Activated naive CD4-positive, alpha-beta T cell treated with anti-CD3 and anti-CD28 coated beads, Interleukin-2, amount 50 U/mL, for 24 hours (primary cell): ENCODE measurements around the gene MRPL20.
"Not testable (repeated sequence)": the region's sequence is repeated elsewhere in the genome, so short reads cannot be mapped to it uniquely, and the experiment has no call there.

Experiments
- H3K27ac Mint-ChIP-seq: one replicate; pipeline ENCODE4 v1.8.0; 2021; ENCODE audit warnings: mild to moderate bottlenecking, mixed read lengths
- H3K27me3 Mint-ChIP-seq: one replicate; pipeline ENCODE4 v1.8.0; 2021; ENCODE audit warnings: mixed read lengths
- H3K36me3 Mint-ChIP-seq: one replicate; pipeline ENCODE4 v1.8.0; 2021; ENCODE audit warnings: mixed read lengths
- H3K4me1 Mint-ChIP-seq: one replicate; pipeline ENCODE4 v1.8.0; 2021; ENCODE audit warnings: mixed read lengths
- H3K4me3 Mint-ChIP-seq: one replicate; pipeline ENCODE4 v1.8.0; 2021; ENCODE audit warnings: mild to moderate bottlenecking, mixed read lengths
- H3K9me3 Mint-ChIP-seq: one replicate; pipeline ENCODE4 v1.8.0; 2021; ENCODE audit warnings: mixed read lengths

MRPL20 gene

GRCh38 chr1:1432274-1432950, 25.3 kb upstream of the MRPL20 start:
- peaks cover 17% of the 10 kb centered on the region for H3K27me3 Mint-ChIP-seq

GRCh38 chr1:1431845-1432273, 24.8 kb upstream of the MRPL20 start:
- H3K9me3 Mint-ChIP-seq: no peaks in the 10 kb centered on the region
- H3K27ac Mint-ChIP-seq: no peak overlapping the region
- peaks cover 17% of the 10 kb centered on the region for H3K27me3 Mint-ChIP-seq
- no peaks in the 10 kb centered on the region for H3K36me3 Mint-ChIP-seq
- H3K4me3 Mint-ChIP-seq: no peak overlapping the region
- H3K4me1 Mint-ChIP-seq: peaks cover 11% of the 10 kb centered on the region

More at GRCh38 chr1:1432274-1432950, 25.3 kb upstream of the MRPL20 start:
- peaks cover 11% of the 10 kb centered on the region for H3K4me1 Mint-ChIP-seq
- no peak overlapping the region for H3K27ac Mint-ChIP-seq
- no peak overlapping the region for H3K4me3 Mint-ChIP-seq
- H3K36me3 Mint-ChIP-seq: no peaks in the 10 kb centered on the region
- no peaks in the 10 kb centered on the region for H3K9me3 Mint-ChIP-seq

GRCh38 chr1:1430992-1431844, 24.1 kb upstream of the MRPL20 start:
- H3K27ac Mint-ChIP-seq: no peak overlapping the region
- H3K36me3 Mint-ChIP-seq: no peaks in the 10 kb centered on the region
- peaks cover 14% of the 10 kb centered on the region for H3K27me3 Mint-ChIP-seq
- H3K4me3 Mint-ChIP-seq: no peak overlapping the region
- H3K9me3 Mint-ChIP-seq: no peaks in the 10 kb centered on the region
- peaks cover 11% of the 10 kb centered on the region for H3K4me1 Mint-ChIP-seq

- no peaks in the 10 kb centered on the region for H3K36me3 Mint-ChIP-seq
Measured at GRCh38 chr1:1430114-1430982, 23.3 kb upstream of the MRPL20 start.

GRCh38 chr1:1429671-1430073, 22.6 kb upstream of the MRPL20 start:
- Mint-ChIP-seq H3K27me3 (peaks cover 9% of the 10 kb centered on the region), H3K4me3 (no peak overlapping the region), H3K27ac (peak overlapping the region; percentile 17), H3K36me3 (no peaks in the 10 kb centered on the region), H3K4me1 (peaks cover 8% of the 10 kb centered on the region), H3K9me3 (no peaks in the 10 kb centered on the region)

More at GRCh38 chr1:1430114-1430982, 23.3 kb upstream of the MRPL20 start:
- Mint-ChIP-seq H3K4me3 (no peak overlapping the region), H3K4me1 (peaks cover 11% of the 10 kb centered on the region), H3K9me3 (no peaks in the 10 kb centered on the region), H3K27me3 (peaks cover 13% of the 10 kb centered on the region), H3K27ac (no peak overlapping the region)

GRCh38 chr1:1428967-1429366, 21.9 kb upstream of the MRPL20 start:
- H3K4me3 Mint-ChIP-seq: not testable (repeated sequence)

GRCh38 chr1:1428174-1428573, 21.1 kb upstream of the MRPL20 start:
- Mint-ChIP-seq H3K27me3 (peaks cover 9% of the 10 kb centered on the region), H3K4me3 (peak overlapping the region; percentile 49), H3K27ac (no peak overlapping the region), H3K36me3 (no peaks in the 10 kb centered on the region), H3K4me1 (peaks cover 4% of the 10 kb centered on the region), H3K9me3 (no peaks in the 10 kb centered on the region)

More at GRCh38 chr1:1428967-1429366, 21.9 kb upstream of the MRPL20 start:
- not testable (repeated sequence) for H3K27me3 Mint-ChIP-seq, H3K36me3 Mint-ChIP-seq, H3K27ac Mint-ChIP-seq, H3K4me1 Mint-ChIP-seq, H3K9me3 Mint-ChIP-seq

GRCh38 chr1:1427820-1428148, 20.7 kb upstream of the MRPL20 start:
- Mint-ChIP-seq H3K4me1 (peaks cover 4% of the 10 kb centered on the region), H3K9me3 (no peaks in the 10 kb centered on the region)

GRCh38 chr1:1427106-1427819, 20.2 kb upstream of the MRPL20 start:
- peaks cover 4% of the 10 kb centered on the region for H3K4me1 Mint-ChIP-seq
- H3K27me3 Mint-ChIP-seq: peaks cover 12% of the 10 kb centered on the region
- H3K36me3 Mint-ChIP-seq: no peaks in the 10 kb centered on the region
- H3K27ac Mint-ChIP-seq: no peak overlapping the region
- H3K9me3 Mint-ChIP-seq: no peaks in the 10 kb centered on the region
- no peak overlapping the region for H3K4me3 Mint-ChIP-seq

More at GRCh38 chr1:1427820-1428148, 20.7 kb upstream of the MRPL20 start:
- H3K4me3 Mint-ChIP-seq: no peak overlapping the region
- no peak overlapping the region for H3K27ac Mint-ChIP-seq
- no peaks in the 10 kb centered on the region for H3K36me3 Mint-ChIP-seq
- H3K27me3 Mint-ChIP-seq: peaks cover 12% of the 10 kb centered on the region

- H3K36me3 Mint-ChIP-seq: no peaks in the 10 kb centered on the region
- no peak overlapping the region for H3K27ac Mint-ChIP-seq
- H3K27me3 Mint-ChIP-seq: peaks cover 12% of the 10 kb centered on the region
- no peaks in the 10 kb centered on the region for H3K9me3 Mint-ChIP-seq
- peaks cover 4% of the 10 kb centered on the region for H3K4me1 Mint-ChIP-seq
- no peak overlapping the region for H3K4me3 Mint-ChIP-seq
Measured at GRCh38 chr1:1426496-1427105, 19.5 kb upstream of the MRPL20 start.

GRCh38 chr1:1425753-1426495, 18.8 kb upstream of the MRPL20 start:
- H3K36me3 Mint-ChIP-seq: no peaks in the 10 kb centered on the region
- H3K27ac Mint-ChIP-seq: no peak overlapping the region
- H3K9me3 Mint-ChIP-seq: no peaks in the 10 kb centered on the region
- peaks cover 4% of the 10 kb centered on the region for H3K4me1 Mint-ChIP-seq
- peaks cover 12% of the 10 kb centered on the region for H3K27me3 Mint-ChIP-seq
- no peak overlapping the region for H3K4me3 Mint-ChIP-seq

- Mint-ChIP-seq H3K36me3 (no peaks in the 10 kb centered on the region), H3K4me1 (peaks cover 4% of the 10 kb centered on the region), H3K4me3 (no peak overlapping the region), H3K27ac (no peak overlapping the region), H3K9me3 (no peaks in the 10 kb centered on the region), H3K27me3 (peaks cover 12% of the 10 kb centered on the region)
Measured at GRCh38 chr1:1425426-1425752, 18.3 kb upstream of the MRPL20 start.

- no peaks in the 10 kb centered on the region for H3K9me3 Mint-ChIP-seq
- peak overlapping the region; percentile 59 for H3K27ac Mint-ChIP-seq
- H3K27me3 Mint-ChIP-seq: peaks cover 10% of the 10 kb centered on the region
- H3K4me3 Mint-ChIP-seq: no peak overlapping the region
- H3K4me1 Mint-ChIP-seq: peaks cover 4% of the 10 kb centered on the region
- no peaks in the 10 kb centered on the region for H3K36me3 Mint-ChIP-seq
Measured at GRCh38 chr1:1424707-1425106, 17.6 kb upstream of the MRPL20 start.

- peaks cover 4% of the 10 kb centered on the region for H3K27me3 Mint-ChIP-seq
- no peaks in the 10 kb centered on the region for H3K36me3 Mint-ChIP-seq
- no peaks in the 10 kb centered on the region for H3K9me3 Mint-ChIP-seq
- H3K4me3 Mint-ChIP-seq: no peak overlapping the region
- no peak overlapping the region for H3K27ac Mint-ChIP-seq
- H3K4me1 Mint-ChIP-seq: peaks cover under 1% of the 10 kb centered on the region
Measured at GRCh38 chr1:1423245-1423597, 16.1 kb upstream of the MRPL20 start.
